GM21515 (cell line): ENCODE results near the gene PBX4.
A peak's percentile ranks its signal among the peaks of the same experiment; 100 is the strongest.
"Not testable (repeated sequence)": the region's sequence is repeated elsewhere in the genome, so short reads cannot be mapped to it uniquely, and the experiment has no call there.

Source experiments
- ATAC-seq: cut with Tn5 transposase; IDR thresholded peaks from one replicate; pipeline ENCODE4 v1.9.1; 2021; ENCODE audit not compliant: unreplicated experiment

The PBX4 gene

GRCh38 chr19:19627621-19628500 is 9.4 kb upstream of the PBX4 start, which contains the start of gene LPAR2:
TSS of gene LPAR2 (minus strand) at chr19:19628220. CDS start at chr19:19627275, 945 bp downstream.
- peak; percentile 49 for ATAC-seq

- no peak for ATAC-seq
These were observed 8.3 kb upstream of the PBX4 start for GRCh38 chr19:19626516-19627472.

- no peak for ATAC-seq
These were observed 5.6 kb upstream of the PBX4 start for GRCh38 chr19:19624032-19624570.

- ATAC-seq = no peak
These were observed 4.9 kb upstream of the PBX4 start for GRCh38 chr19:19623383-19623782.

- no peak for ATAC-seq
These were observed 1.3 kb upstream of the PBX4 start for GRCh38 chr19:19619849-19620210.

- ATAC-seq = no peak
These were observed 828 bp upstream of the PBX4 start for GRCh38 chr19:19619181-19619848.

GRCh38 chr19:19615086-19615485 is 3.4 kb downstream of the PBX4 start:
- ATAC-seq = no peak

- no peak for ATAC-seq
These were observed 5.0 kb downstream of the PBX4 start for GRCh38 chr19:19613506-19613905.

GRCh38 chr19:19610376-19611202 is 7.9 kb downstream of the PBX4 start:
- no peak for ATAC-seq

- ATAC-seq = not testable (repeated sequence)
These were observed 11.8 kb downstream of the PBX4 start for GRCh38 chr19:19606686-19607085.

- ATAC-seq = no peak
These were observed 12.5 kb downstream of the PBX4 start for GRCh38 chr19:19606021-19606420.

- ATAC-seq = no peak
These were observed 15.7 kb downstream of the PBX4 start for GRCh38 chr19:19602713-19603324.

- ATAC-seq = no peak
These were observed 16.3 kb downstream of the PBX4 start for GRCh38 chr19:19602136-19602712.

GRCh38 chr19:19600793-19601330 is 17.6 kb downstream of the PBX4 start:
- no peak for ATAC-seq

GRCh38 chr19:19598728-19599451 is 19.6 kb downstream of the PBX4 start:
- ATAC-seq = not testable (repeated sequence)

- peak; percentile 43 for ATAC-seq
These were observed 20.6 kb downstream of the PBX4 start for GRCh38 chr19:19597809-19598306.

GRCh38 chr19:19595171-19595701 is 23.3 kb downstream of the PBX4 start:
- no peak for ATAC-seq

GRCh38 chr19:19594381-19594780 is 24.1 kb downstream of the PBX4 start:
- no peak for ATAC-seq
